DMS53 (cell line): ENCODE measurements around the gene UNC45B.
"Not testable (repeated sequence)": the region's sequence is repeated elsewhere in the genome, so short reads cannot be mapped to it uniquely, and the experiment has no call there.

Experiments
- DNase-seq: peaks from one replicate; lab custom pipeline; 2025; lab: John Stamatoyannopoulos, UW

UNC45B gene

DNA sequence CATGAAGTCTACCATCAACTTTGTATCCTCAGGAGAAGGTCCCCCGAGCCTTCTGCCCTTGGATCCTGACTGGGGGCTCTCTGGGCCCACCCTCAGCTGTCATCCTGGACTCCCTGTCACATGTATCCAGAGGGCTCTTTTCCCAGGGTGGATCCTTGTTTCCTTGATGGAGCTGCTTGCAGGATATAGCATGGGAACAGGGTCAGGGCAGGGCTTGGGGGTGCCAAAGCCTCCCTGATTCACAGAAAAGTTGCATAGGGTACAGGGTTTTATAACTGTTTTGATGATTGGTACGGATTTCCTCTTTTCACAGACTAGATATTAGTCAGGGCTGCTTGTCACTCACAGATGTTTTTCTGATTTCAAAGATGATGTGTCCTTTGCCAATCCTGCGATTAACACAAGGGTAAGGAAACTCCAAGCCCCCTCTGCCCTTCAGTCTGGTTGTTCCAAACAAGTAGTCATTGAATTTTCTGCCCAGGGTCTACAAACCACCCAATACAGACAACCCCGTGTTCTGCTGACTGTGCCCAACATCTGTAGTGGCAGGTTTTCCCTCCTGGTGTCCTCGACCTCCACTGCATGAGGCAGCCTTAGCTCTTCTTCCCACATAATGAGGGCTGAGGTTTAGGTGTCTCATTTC lies 67.1 kb downstream of the UNC45B start:
- no peak for DNase-seq

DNA sequence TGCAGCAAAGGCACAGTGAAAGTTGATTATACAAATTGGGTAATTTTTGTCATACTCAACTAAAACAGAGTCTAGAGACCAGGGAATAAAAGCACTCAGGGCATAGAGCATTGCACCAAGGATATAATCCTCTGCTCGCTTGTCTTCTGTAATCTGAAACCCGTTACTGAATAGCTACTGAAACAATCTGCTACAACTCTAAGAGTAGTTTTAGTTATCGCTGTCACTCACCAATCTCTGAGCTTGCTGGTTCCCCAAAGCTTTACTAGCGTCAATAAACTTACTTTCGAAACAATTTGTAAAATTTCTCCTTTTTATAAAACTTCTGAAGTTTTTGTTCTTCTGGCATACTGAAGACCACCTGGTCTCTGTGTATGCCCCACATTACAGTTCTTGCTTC lies 69.5 kb downstream of the UNC45B start:
- no peak for DNase-seq

DNA sequence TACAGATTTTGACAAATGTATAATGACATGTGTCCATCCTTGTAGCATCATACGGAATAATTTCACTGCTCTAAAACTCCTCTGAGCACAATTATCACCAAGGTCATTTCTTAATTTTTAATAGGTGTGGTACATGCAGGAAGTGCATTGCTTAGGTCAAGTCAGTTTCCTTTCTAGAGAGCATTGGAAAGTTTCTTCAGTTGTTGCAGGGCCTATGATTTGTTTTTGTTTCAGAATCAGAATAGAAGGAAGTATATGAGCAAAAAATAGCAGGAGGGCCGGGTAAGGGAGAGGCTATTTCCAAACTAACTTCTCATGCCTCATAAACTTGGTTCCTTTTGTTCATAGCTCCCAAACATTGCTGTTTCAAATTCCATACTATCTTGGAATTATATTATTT lies 71.3 kb downstream of the UNC45B start:
- no peak for DNase-seq

DNA sequence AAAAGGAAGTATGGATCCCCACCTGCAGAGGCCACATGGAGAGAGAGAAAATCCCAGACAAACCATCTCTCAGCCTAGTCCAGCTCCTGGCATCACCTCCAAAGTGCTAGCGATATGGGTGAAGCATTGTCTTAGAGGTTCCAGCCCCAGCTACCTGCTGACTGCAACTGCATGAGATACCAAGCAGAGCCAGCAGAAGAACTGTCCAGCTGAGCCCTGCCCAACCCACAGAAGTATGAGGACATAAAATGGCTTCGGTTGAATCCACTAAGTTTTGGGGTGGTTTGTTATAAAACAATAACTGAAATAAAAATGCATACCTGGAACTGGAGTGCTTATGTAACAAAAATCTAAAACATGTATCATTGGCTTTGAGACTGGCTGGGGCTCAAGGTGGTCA lies 74.8 kb downstream of the UNC45B start:
- DNase-seq: no peak

DNA sequence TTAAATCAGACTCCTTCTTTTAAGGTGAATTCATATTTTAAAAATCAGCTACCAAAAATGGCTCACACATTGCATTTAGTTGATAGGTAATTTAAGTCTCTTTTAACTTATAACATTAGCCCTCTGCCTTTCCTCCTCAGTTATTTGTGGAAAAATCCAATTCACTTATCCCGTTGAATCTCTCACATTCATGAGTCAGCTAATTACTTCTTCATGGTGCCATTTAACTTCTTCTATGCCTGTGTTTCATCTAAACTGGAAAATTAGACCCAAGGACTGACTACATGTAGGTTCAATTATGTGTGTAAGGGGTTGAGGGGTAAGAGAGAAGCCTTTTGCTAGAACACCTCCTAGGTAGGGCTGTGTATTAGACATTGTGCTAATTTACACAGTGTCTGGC lies 76.8 kb downstream of the UNC45B start:
- DNase-seq: no peak

DNA sequence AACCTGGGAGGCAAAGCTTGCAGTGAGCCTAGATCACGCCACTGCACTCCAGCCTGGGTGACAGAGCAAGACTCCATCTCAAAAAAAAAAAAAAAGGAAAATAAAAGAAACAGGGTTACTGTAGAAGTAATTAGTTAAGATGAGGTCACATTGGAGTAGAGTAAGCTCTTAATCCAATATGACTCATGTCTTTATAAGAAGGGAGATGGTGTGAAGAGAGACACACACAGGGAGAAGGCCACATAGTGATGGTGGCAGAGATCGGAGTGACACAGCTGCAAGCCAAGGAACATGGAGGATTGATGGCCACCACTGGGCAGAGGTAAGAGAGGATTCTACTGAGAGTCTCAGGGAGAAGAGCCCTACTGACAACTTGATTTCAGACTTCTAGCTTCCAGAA lies 79.9 kb downstream of the UNC45B start:
- no peak for DNase-seq

DNA sequence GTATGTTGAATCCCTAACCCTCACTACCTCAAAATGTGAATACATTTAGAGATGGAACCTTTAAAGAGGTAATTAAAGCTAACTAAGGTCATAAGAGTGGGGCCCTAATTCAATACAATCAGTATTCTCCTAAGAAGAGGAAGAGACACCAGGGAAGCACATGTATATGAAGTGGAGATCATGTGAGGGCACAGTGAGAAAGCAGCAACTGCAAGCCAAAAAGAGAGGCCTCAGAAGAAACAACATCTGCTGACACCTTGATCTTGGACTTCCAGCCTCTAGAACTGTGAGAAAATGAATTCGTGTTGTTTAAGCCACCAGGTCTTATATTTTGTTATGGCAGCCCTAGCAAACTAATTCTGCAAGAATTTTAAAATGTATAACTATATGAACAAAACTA lies 82.0 kb downstream of the UNC45B start:
- DNase-seq: no peak

DNA sequence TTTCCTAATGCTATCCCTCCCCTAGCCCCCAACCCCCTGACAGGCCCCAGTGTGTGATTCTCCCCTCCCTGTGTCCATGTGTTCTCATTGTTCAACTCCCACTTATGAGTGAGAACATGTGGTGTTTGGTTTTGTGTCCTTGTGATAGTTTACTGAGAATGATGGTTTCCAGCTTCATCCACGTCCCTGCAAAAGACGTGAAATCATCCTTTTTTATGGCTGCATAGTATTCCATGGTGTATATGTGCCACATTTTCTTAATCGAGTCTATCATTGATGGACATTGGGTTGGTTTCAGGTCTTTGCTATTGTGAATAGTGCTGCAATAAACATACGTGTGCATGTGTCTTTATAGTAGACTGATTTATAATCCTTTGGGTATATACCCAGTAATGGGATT lies 86.7 kb downstream of the UNC45B start:
- DNase-seq: not testable (repeated sequence)

DNA sequence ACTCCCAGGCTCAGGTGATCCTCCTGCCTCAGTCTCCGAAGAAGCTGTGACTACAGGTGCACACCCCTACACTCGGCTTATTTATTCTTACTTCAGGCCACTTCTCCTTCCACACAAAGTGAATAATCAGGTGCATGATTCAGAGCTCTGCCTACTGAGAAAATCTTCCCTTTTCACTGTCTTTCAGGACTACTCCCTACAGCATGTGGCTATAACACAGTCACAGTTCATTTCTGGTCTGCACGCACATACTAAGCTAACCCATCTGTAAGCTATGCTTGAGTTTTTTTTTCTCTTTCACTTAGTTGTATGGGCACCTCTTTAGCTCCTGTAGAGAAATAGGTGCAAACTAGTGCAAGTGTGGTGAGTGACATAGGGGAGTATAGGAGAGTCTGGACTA lies 87.7 kb downstream of the UNC45B start:
- no peak for DNase-seq

DNA sequence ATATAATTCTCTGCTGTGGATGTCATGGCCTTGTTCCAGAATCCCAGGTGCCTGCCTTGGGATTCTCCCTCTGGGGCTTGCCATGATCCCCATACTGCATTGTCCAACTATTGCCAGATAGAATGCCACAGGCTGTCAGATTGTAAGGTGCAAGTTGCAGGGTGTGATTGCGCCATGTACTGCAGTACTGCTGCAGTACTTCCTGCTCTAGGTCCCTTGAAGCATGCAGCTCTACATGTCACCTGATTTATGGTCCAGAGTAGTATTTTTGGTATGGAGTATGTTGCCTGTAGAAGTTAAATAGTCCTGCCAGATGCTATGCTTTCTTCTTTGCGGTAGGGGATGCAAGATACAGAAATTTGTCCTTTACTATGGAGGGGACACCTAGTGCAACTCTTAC lies 88.3 kb downstream of the UNC45B start:
- DNase-seq: no peak

DNA sequence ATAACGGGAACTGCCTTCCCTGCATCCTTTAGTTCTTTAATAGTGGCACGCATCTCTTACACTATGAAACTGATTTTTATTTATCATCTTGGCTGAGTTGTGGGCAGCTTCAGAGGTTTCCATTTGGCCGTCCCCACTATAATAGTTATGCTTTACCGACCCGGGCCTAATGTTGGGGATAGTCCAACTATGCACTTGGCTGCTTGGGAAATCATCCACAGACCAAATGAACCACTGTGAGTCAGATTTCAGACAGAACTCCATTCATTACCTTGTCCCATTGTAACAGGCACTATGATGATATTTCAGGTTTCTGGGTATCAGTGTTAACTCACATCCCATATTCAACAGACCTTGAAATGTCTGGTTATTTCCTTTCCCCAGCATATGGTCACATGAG lies 89.2 kb downstream of the UNC45B start:
- no peak for DNase-seq

DNA sequence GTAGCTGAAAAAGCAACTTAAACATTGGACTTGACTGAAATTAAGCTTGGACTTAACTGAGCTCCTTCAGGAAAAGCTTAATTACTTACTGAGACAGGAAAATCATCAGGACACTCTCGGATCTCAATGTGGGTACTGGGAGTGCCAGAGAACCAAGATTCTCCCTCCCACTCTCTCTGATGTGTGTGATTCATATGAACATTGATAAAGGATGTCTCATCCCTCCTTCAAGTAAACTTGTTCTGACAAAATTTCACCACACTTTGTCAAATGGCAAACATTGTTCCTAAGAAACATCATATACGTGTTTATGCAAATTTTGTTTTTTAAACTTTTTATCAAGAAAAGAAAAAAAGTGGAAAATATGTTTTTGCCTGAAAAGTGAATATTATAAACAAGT lies 91.2 kb downstream of the UNC45B start:
- DNase-seq: no peak
